SK-N-MC (cell line): ENCODE measurements around the gene SARNP.
"Not testable (repeated sequence)": the region's sequence is repeated elsewhere in the genome, so short reads cannot be mapped to it uniquely, and the experiment has no call there.

Experiments used
- DNase-seq: peaks from one replicate; pipeline ENCODE4 v3.0.0-alpha.2; 2011; ENCODE audit warnings: low read depth, low spot score
- H3K27ac ChIP-seq: fragments of 200-600 bp; sonication (generic); 2 replicates; pipeline ENCODE4 v1.5.1; 2016; ENCODE audit warnings: mixed run types
- H3K36me3 ChIP-seq: fragments of 200-600 bp; sonication (generic); 2 replicates; pipeline ENCODE4 v1.6.1; 2017; ENCODE audit warnings: antibody characterized with exemption, low read length, mixed read lengths; ENCODE audit not compliant: insufficient read depth
- H3K4me3 ChIP-seq: fragments of 200-600 bp; sonication (generic); 2 replicates; pipeline ENCODE4 v1.5.1; 2016
- H3K9ac ChIP-seq: fragments of 200-600 bp; sonication (generic); 2 replicates; pipeline ENCODE4 v1.8.0; 2017; ENCODE audit warnings: mixed run types, mixed read lengths; ENCODE audit not compliant: insufficient read length
- H3K9me3 ChIP-seq: fragments of 200-600 bp; sonication (generic); 2 replicates; pipeline ENCODE4 v1.6.1; 2017; ENCODE audit warnings: low read depth, mild to moderate bottlenecking, antibody characterized with exemption, low read length, moderate library complexity, mixed read lengths
- EZH2 ChIP-seq: fragments of 200-600 bp; sonication (generic); IDR thresholded peaks from one replicate; pipeline ENCODE4 v1.6.1; 2017; ENCODE audit warnings: antibody characterized with exemption
- FOXP2 ChIP-seq: optimal IDR thresholded peaks from 2 replicates; pipeline ENCODE3; 2011; ENCODE audit warnings: mild to moderate bottlenecking, moderate library complexity; ENCODE audit not compliant: insufficient read depth; ENCODE audit errors: extremely low read length, control extremely low read depth
- POLR2AphosphoS5 ChIP-seq: IDR thresholded peaks from 2 replicates; pipeline ENCODE4 v1.6.1; 2012; ENCODE audit warnings: mild to moderate bottlenecking, low read depth, low read length, borderline replicate concordance

Gene SARNP

DNA sequence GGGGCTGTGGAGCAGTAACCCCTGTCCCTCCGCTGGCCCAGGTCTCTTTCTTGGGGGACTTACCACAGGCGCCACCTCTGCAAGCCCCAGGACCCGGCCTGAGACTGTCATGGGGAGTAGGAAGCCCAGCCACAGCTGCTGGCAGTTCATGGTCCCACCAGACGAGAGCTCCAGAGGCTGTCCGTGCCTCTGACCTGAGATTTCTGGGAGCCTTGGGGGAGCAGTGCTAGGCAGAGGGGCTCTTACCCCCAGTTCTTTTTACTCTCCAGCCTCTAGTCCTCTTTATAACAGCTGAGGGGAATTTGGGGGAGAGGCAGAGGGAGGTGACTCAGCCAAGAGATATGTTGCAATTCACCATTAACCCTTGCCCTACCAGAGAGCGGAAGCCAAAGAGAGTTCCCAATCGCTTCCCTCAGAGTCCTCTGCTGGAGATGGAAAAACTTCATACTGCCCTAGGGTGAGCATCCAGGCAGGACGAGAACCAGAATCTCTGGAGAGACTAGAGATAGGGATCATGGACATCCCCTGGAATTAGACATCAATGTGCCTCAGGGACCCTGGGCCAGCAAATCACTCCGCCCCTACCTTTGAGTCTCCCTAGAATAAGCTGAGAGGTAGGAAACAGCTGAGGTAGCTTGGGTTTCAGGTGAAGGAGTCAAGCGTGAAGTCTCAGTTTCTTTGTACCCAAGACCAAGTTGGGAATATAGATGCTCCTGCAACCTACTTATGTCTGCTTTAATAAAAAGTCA lies 25.3 kb upstream of the SARNP start, which contains the start of gene MMP19:
MMP19 (minus strand) TSS at position 256 of the 749 bp plus-strand sequence; CDS start at position 150, 106 bp downstream.
- H3K9me3 ChIP-seq = no peaks in the 10 kb centered on the region
- no peak within 1 kb of the TSS for H3K4me3 ChIP-seq
- no peak within 1 kb of the TSS for H3K9ac ChIP-seq
- H3K27ac ChIP-seq = no peak within 1 kb of the TSS
- TF ChIP-seq FOXP2 = no peak
- TF ChIP-seq POLR2AphosphoS5 = no peak
- TF ChIP-seq EZH2 = no peak
- no peaks in the 10 kb centered on the region for H3K36me3 ChIP-seq
- DNase-seq = no peak

DNA sequence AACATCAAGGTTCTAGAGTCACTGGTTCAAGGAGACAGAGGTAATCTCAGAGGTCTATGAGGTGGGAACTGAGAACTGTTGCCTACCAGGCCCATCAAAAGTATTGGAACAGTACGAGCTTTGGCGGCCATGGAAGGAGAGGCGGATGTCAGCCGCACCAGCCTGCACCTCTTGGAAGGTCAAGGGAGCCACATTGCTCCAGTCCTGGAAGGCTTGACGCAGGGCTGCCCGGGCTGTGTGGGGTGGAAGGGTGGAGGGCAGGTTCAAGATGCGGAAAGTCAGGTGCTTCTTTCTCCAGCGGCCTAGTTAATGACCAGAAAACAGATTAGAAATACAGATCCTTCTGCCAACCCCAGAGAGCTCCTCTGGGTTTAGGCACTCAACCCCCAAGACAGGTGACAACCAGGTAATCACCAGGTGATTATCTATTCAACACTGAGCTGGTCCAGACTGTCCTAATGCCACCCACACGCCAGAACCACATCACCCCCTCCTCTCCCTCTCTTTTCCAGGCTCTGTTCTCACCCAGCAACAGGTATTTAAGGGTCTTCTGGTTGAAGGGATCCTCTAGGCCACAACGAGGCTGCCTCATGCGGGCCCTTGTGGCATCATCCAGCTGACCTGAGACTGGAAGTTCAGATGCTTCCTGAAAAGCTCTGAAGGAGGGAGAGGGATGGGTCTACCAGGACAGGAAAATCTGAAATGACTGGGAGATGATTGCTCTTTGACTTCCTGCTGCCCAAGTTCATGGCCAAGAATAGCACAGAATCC lies 23.2 kb upstream of the SARNP start:
- TF ChIP-seq EZH2 = no peak
- TF ChIP-seq FOXP2 = no peak
- TF ChIP-seq POLR2AphosphoS5 = no peak
- Histone ChIP-seq H3K9ac (no peak overlapping the region), H3K4me3 (no peak overlapping the region), H3K9me3 (no peaks in the 10 kb centered on the region), H3K36me3 (no peaks in the 10 kb centered on the region), H3K27ac (no peak overlapping the region)
- DNase-seq = no peak

DNA sequence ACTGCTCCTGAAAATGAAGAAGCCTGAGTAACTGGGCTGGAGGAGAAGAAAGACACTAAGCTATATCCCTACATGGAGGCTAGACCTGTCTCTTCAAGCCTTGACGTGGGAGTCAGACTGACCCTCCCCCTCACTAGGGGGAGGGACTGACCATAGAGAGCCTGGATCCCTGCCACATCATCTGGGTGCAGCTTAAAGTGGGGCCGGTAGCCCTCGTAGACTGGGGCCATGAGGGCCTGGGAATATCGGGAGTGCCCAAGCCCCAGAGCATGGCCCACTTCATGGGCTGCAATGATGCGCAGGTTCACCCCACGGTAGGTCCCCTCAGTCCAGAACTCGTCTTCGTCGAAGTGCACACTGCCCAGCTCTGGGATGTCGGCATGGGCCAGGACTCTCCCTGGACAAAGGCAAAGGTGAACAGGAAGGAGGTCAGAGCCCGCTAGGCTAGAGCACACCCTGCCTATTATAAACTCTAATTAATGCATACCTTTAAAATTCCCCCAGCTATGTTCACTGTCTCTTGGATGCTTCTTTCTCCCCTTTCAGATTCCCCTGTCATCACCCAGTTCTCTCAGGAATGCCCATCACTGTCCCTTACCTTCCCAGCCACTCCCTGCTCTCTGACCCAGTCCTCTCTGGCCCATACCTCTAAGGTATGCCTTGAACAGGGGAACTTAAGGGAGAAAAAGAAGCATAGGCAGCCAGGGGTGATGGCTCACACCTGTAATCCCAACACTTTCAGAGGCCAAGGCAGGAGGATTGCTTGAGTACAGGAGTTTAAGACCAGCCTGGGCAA lies 22.0 kb upstream of the SARNP start:
- Histone ChIP-seq H3K4me3 (no peak overlapping the region), H3K9ac (no peak overlapping the region), H3K36me3 (no peaks in the 10 kb centered on the region), H3K27ac (no peak overlapping the region), H3K9me3 (no peaks in the 10 kb centered on the region)
- no peak for TF ChIP-seq POLR2AphosphoS5
- no peak for TF ChIP-seq FOXP2
- TF ChIP-seq EZH2 = no peak
- DNase-seq = no peak

DNA sequence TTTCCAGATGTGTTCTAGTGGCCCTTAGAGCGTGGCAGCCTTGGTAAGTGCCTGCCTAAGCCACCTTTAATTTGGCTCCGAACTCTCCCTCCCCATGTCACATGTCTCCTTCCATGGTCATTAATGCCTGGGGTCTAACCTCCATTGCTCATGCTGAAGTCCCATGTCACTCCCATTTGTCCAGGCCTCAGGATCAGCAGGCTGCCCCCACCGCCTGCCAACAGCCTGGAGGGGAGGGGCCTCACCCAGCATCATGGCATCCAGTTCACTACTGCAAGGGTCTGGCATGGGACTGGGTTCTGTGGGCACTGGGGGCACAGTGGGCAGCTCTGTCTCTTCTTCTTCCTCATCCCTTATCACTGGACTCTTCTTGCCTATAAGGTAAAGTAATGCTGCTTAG lies 20.8 kb upstream of the SARNP start:
- no peak for DNase-seq
- no peak overlapping the region for H3K27ac ChIP-seq
- no peak overlapping the region for H3K4me3 ChIP-seq
- no peaks in the 10 kb centered on the region for H3K36me3 ChIP-seq
- no peaks in the 10 kb centered on the region for H3K9me3 ChIP-seq
- TF ChIP-seq POLR2AphosphoS5 (no peak), EZH2 (no peak), FOXP2 (no peak)
- H3K9ac ChIP-seq = no peak overlapping the region

DNA sequence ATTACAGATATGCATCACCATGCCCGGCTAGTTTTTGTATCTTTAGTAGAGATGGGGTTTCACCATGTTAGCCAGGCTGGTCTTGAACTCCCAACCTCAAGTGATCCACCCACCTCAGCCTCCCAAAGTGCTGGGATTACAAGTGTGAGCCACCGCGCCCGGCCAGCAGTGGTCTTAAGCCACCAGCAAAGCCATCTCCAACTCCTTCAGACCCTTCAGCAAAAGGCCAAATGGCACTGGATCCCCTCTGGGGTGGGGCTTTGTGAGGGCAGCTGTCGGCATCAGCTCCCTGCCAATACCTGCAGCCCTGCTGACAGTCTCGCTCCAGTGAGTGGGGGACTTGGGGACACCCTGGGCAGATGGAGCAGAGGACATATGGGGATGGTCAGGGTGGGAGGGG lies 16.9 kb upstream of the SARNP start:
- H3K36me3 ChIP-seq, H3K9me3 ChIP-seq, DNase-seq, H3K9ac ChIP-seq, H3K27ac ChIP-seq, H3K4me3 ChIP-seq: not testable (repeated sequence)

DNA sequence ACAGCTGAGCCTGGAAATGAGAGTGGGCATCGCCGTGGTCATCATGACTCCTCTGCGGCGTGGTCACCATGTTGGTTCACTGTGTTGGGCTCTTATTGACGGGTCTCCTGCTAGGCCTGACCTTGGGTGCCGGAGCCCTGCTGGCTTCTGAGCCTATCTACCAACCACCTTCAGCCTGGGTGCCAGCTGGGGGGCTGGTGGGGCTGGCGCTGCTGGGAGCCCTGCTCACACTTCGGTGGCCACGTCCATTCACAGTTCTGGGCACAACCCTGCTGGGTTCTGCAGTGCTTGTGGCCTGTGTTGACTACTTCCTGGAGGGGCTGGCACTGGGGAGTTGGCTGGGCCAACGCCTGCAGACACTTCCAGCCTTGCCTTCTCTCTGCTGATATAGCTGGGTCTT lies 15.5 kb upstream of the SARNP start:
- DNase-seq = no peak
- no peak for TF ChIP-seq FOXP2
- TF ChIP-seq EZH2 = no peak
- TF ChIP-seq POLR2AphosphoS5 = no peak
- Histone ChIP-seq H3K9me3 (no peaks in the 10 kb centered on the region), H3K9ac (no peak overlapping the region), H3K4me3 (no peak overlapping the region), H3K27ac (no peak overlapping the region), H3K36me3 (peaks cover 2% of the 10 kb centered on the region; the same call in 1 of the 2 replicates)

DNA sequence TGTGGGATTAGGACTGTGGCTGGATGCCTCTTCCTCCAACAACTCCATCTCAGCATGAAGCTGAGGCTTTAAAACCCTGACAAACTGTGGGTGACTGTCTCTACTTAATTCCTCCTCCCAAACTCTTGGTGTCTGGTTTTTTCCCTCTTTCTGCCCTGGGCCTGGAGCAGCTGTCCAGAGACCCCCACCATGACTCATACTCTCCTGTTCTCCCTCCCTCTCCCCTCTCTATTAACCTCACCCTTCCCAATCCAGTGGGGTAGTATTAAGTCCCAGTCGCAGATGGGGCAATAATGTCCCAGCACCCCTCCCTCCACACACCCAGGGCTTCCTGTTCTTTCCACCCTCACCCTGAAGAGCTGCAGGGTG lies 13.9 kb upstream of the SARNP start:
- Histone ChIP-seq H3K9ac (peak overlapping the region; percentile 83), H3K27ac (peak overlapping the region; percentile 42; the same call in 1 of the 2 replicates), H3K4me3 (peak overlapping the region; percentile 91), H3K9me3 (no peaks in the 10 kb centered on the region), H3K36me3 (peaks cover 11% of the 10 kb centered on the region; the same call in 1 of the 2 replicates)
- no peak for DNase-seq
- TF ChIP-seq POLR2AphosphoS5 (no peak), EZH2 (no peak), FOXP2 (no peak)
